HepG2 (cell line): ENCODE data around the gene DOC2A. TPM values are rescaled to one million over a fixed set of nuclear protein-coding genes. Genes with fewer than 3 reads are reported as not detected.
A peak's percentile ranks its signal among the peaks of the same experiment; 100 is the strongest.

ENCODE experiments used
- AHR ChIP-seq: IDR thresholded peaks from 2 replicates; pipeline ENCODE4 v1.6.1; 2018; ENCODE audit warnings: missing genetic modification reagents, missing compliant biosample characterization
- CBX5 ChIP-seq: sonication (generic); formaldehyde crosslinking; IDR thresholded peaks from 2 replicates; pipeline ENCODE4 v1.4.0; 2020; ENCODE audit warnings: missing genetic modification reagents, borderline replicate concordance
- CHD2 ChIP-seq: IDR thresholded peaks from 2 replicates; pipeline ENCODE4 v1.6.1; 2011; ENCODE audit warnings: low read depth, low read length, improper control_type of control experiment
- FOXA3 ChIP-seq: IDR thresholded peaks from 2 replicates; pipeline ENCODE4 v1.6.1; 2016; ENCODE audit warnings: missing genetic modification reagents, missing compliant biosample characterization
- HNF4G ChIP-seq, 2 experiments: sonication (generic) in 1 of 2; formaldehyde crosslinking in 1 of 2; IDR thresholded peaks; 2 replicates each; pipeline versions ENCODE4 v1.4.0 to v1.6.1; 2011 to 2020; ENCODE audit warnings: borderline replicate concordance in 2 of 2, low read depth in 2 of 2, mild to moderate bottlenecking in 2 of 2, low read length in 1 of 2, missing genetic modification reagents in 1 of 2, moderate library complexity in 1 of 2
- KAT8 ChIP-seq: IDR thresholded peaks from 2 replicates; pipeline ENCODE4 v1.6.1; 2016; ENCODE audit warnings: missing genetic modification reagents, missing compliant biosample characterization
- KDM1A ChIP-seq: IDR thresholded peaks from 2 replicates; pipeline ENCODE4 v1.6.1; 2016; ENCODE audit warnings: missing compliant biosample characterization
- KDM3A ChIP-seq: IDR thresholded peaks from 2 replicates; pipeline ENCODE4 v1.6.1; 2018; ENCODE audit warnings: low read depth, missing compliant biosample characterization
- MAF1 ChIP-seq: sonication (generic); formaldehyde crosslinking; IDR thresholded peaks from 2 replicates; pipeline ENCODE4 v1.5.0; 2020; ENCODE audit warnings: missing genetic modification reagents, borderline replicate concordance
- MEF2D ChIP-seq: sonication (generic); formaldehyde crosslinking; IDR thresholded peaks from 2 replicates; pipeline ENCODE4 v1.5.1; 2020; ENCODE audit warnings: mild to moderate bottlenecking, missing genetic modification reagents
- NFE2L1 ChIP-seq: sonication (generic); formaldehyde crosslinking; IDR thresholded peaks from 2 replicates; pipeline ENCODE4 v1.4.0; 2020; ENCODE audit warnings: missing genetic modification reagents, mild to moderate bottlenecking, borderline replicate concordance
- NFYC ChIP-seq: IDR thresholded peaks from 2 replicates; pipeline ENCODE4 v1.6.1; 2016; ENCODE audit warnings: missing genetic modification reagents, missing compliant biosample characterization
- RFX1 ChIP-seq: fragments of 450-650 bp; IDR thresholded peaks from 2 replicates; pipeline ENCODE4 v1.6.1; 2017
- RNF2 ChIP-seq: fragments of 450-650 bp; conservative IDR thresholded peaks from 2 replicates; pipeline ENCODE4 v1.6.1; 2016; ENCODE audit warnings: low read depth
- SOX6 ChIP-seq, 2 experiments: fragments of 450-650 bp in 1 of 2; sonication (generic) in 1 of 2; formaldehyde crosslinking in 1 of 2; IDR thresholded peaks; 2 replicates each; pipeline versions ENCODE4 v1.4.0 to v1.6.1; 2017 to 2020; ENCODE audit warnings: antibody characterized with exemption in 1 of 2, mild to moderate bottlenecking in 1 of 2, missing genetic modification reagents in 1 of 2
- SP4 ChIP-seq: sonication (generic); formaldehyde crosslinking; IDR thresholded peaks from 2 replicates; pipeline ENCODE4 v1.8.1; 2023; ENCODE audit warnings: mild to moderate bottlenecking, missing genetic modification reagents
- STAG1 ChIP-seq: sonication (generic); formaldehyde crosslinking; IDR thresholded peaks from 2 replicates; pipeline ENCODE4 v1.4.0; 2020; ENCODE audit warnings: missing genetic modification reagents
- ZMYM4 ChIP-seq: sonication (generic); formaldehyde crosslinking; IDR thresholded peaks from 2 replicates; pipeline ENCODE4 v1.8.1; 2023; ENCODE audit warnings: mild to moderate bottlenecking, missing genetic modification reagents
- ZNF501 ChIP-seq: sonication (generic); formaldehyde crosslinking; IDR thresholded peaks from 2 replicates; pipeline ENCODE4 v1.5.1; 2020; ENCODE audit warnings: mild to moderate bottlenecking, moderate library complexity, missing genetic modification reagents
- ZNF777 ChIP-seq: sonication (generic); formaldehyde crosslinking; IDR thresholded peaks from 2 replicates; pipeline ENCODE4 v1.4.0; 2020; ENCODE audit warnings: missing genetic modification reagents
- polyA plus RNA-seq, 8 experiments: library from polyadenylated mRNA; depleted of rRNA in 3 of 8; stranded (reverse) in 7 of 8; unstranded in 1 of 8; fragments of >200 nt; fragmentation: Illumina TruSeq in 4 of 8; extraction: Trizol in 4 of 8; gene quantifications; 2 replicates each; pipeline versions ENCODE4 v1.2.1 to v1.2.3, GENCODE V29; 2011 to 2016; ENCODE audit warnings: low read depth in 4 of 8, missing spikeins in 1 of 8, mixed read lengths in 1 of 8; ENCODE audit not compliant: insufficient read depth in 1 of 8
- total RNA-seq, 5 experiments: library from RNA; depleted of rRNA; stranded (reverse); fragments of >200 nt; fragmentation: Illumina TruSeq; extraction: Trizol; gene quantifications; 2 replicates each; pipeline ENCODE4 v1.2.3, GENCODE V29; 2016; ENCODE audit warnings: low read depth in 1 of 5
- TF ChIP-seq, protein P1 (sequence below): sonication (generic); formaldehyde crosslinking; IDR thresholded peaks from 2 replicates; pipeline ENCODE4 v1.5.0; 2020; ENCODE audit warnings: missing genetic modification reagents
- TF ChIP-seq, protein P2 (sequence below): sonication (generic); formaldehyde crosslinking; IDR thresholded peaks from 2 replicates; pipeline ENCODE4 v1.4.0; 2020; ENCODE audit warnings: missing genetic modification reagents, borderline replicate concordance
- TF ChIP-seq, protein P3 (sequence below): IDR thresholded peaks from 2 replicates; pipeline ENCODE4 v1.6.1; 2016; ENCODE audit warnings: missing genetic modification reagents, missing compliant biosample characterization
- TF ChIP-seq, protein P4 (sequence below): sonication (generic); formaldehyde crosslinking; IDR thresholded peaks from 2 replicates; pipeline ENCODE4 v1.4.0; 2020; ENCODE audit warnings: missing genetic modification reagents, mild to moderate bottlenecking, borderline replicate concordance

Gene DOC2A
- total and polyA plus RNA-seq, 2 of the 13 experiments (the other 11 are each of a cell fraction or from before 2014, with no cell fraction given) = 0.15 to 0.55 TPM

DNA sequence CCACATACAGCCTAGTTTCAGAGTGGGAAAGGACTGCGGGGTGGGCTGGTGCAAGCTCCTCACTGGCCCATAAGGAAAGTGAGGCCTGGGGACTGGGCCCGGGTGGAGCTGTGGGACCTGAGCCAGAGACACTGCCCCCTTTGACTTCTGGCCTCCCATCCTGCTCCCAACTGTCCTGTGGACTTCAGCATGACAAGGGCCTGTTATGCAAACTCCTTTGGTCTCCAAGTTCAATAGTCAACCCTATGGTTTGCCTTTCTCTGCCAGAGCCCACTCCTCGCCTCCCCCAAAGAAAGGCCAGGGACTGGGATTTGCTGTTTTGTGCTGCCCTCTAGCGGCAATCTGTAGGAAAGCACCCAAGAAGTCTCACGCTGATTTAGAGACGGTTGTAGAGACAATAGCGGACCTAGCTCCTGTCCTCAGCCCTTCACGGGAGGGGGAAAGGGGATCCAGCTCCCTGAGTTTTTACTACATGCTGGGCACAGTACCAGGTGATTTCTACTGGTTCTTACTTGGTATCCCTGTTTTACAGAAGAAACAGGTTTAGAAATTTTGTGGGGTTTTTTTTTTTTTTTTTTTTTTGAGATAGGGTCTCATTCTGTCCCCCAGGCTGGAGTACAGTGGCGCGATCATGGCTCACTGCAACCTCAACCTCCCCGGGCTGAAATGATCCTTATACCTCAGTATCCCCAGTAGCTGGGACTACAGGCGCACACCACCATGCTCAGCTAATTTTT, 21.4 kb upstream of the DOC2A start (continued):
- TF ChIP-seq AHR (CRISPR knock-in tag) (no peak), RFX1 (no peak), ZNF501 (CRISPR knock-in tag) (peak; percentile 43; the same call in 1 of the 2 replicates), NFYC (CRISPR knock-in tag) (no peak), HNF4G (IDR thresholded peaks at IDR 0.05; ENCODE audit: borderline replicate concordance, low read depth, low read length) (0 out of 2 replicates have a peak, but pooled peaks have one; percentile 57), HNF4G (CRISPR knock-in tag; IDR thresholded peaks at IDR 0.05; ENCODE audit: borderline replicate concordance, low read depth) (no peak), KDM3A (CRISPR knock-in tag) (peak; percentile 48; the same call in 1 of the 2 replicates), RNF2 (no peak), NFE2L1 (no peak), CHD2 (peak; percentile 11; the same call in 1 of the 2 replicates), STAG1 (peak; percentile 94), MAF1 (CRISPR knock-in tag) (no peak), SP4 (CRISPR knock-in tag) (no peak), KDM1A (CRISPR knock-in tag) (0 out of 2 replicates have a peak, but pooled peaks have one; percentile 33), MEF2D (CRISPR knock-in tag) (0 out of 2 replicates have a peak, but pooled peaks have one; percentile 55), CBX5 (CRISPR knock-in tag) (0 out of 2 replicates have a peak, but pooled peaks have one; percentile 29), ZNF777 (CRISPR knock-in tag) (0 out of 2 replicates have a peak, but pooled peaks have one; percentile 4), SOX6 (IDR thresholded peaks at IDR 0.05) (no peak), SOX6 (CRISPR knock-in tag; IDR thresholded peaks at IDR 0.05) (peak; percentile 51; the same call in 1 of the 2 replicates), ZMYM4 (peak; percentile 22; the same call in 1 of the 2 replicates), FOXA3 (CRISPR knock-in tag) (0 out of 2 replicates have a peak, but pooled peaks have one; percentile 13), KAT8 (CRISPR knock-in tag) (peak; percentile 29; the same call in 1 of the 2 replicates)
- TF ChIP-seq, protein P1, sequence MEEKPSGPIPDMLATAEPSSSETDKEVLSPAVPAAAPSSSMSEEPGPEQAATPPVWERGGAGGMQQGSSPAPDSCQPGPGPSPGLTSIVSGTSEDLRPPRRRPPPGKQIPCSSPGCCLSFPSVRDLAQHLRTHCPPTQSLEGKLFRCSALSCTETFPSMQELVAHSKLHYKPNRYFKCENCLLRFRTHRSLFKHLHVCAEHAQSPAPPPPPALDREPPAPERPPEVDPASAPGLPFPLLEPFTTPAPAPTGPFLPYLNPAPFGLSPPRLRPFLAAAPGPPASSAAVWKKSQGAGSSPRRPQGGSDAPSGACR (CRISPR knock-in tag) = no peak
- TF ChIP-seq, protein P2, sequence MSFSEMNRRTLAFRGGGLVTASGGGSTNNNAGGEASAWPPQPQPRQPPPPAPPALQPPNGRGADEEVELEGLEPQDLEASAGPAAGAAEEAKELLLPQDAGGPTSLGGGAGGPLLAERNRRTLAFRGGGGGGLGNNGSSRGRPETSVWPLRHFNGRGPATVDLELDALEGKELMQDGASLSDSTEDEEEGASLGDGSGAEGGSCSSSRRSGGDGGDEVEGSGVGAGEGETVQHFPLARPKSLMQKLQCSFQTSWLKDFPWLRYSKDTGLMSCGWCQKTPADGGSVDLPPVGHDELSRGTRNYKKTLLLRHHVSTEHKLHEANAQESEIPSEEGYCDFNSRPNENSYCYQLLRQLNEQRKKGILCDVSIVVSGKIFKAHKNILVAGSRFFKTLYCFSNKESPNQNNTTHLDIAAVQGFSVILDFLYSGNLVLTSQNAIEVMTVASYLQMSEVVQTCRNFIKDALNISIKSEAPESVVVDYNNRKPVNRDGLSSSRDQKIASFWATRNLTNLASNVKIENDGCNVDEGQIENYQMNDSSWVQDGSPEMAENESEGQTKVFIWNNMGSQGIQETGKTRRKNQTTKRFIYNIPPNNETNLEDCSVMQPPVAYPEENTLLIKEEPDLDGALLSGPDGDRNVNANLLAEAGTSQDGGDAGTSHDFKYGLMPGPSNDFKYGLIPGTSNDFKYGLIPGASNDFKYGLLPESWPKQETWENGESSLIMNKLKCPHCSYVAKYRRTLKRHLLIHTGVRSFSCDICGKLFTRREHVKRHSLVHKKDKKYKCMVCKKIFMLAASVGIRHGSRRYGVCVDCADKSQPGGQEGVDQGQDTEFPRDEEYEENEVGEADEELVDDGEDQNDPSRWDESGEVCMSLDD (CRISPR knock-in tag) = no peak
- TF ChIP-seq, protein P3, sequence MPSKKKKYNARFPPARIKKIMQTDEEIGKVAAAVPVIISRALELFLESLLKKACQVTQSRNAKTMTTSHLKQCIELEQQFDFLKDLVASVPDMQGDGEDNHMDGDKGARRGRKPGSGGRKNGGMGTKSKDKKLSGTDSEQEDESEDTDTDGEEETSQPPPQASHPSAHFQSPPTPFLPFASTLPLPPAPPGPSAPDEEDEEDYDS (CRISPR knock-in tag) = peak; percentile 34; the same call in 1 of the 2 replicates
- TF ChIP-seq, protein P4, sequence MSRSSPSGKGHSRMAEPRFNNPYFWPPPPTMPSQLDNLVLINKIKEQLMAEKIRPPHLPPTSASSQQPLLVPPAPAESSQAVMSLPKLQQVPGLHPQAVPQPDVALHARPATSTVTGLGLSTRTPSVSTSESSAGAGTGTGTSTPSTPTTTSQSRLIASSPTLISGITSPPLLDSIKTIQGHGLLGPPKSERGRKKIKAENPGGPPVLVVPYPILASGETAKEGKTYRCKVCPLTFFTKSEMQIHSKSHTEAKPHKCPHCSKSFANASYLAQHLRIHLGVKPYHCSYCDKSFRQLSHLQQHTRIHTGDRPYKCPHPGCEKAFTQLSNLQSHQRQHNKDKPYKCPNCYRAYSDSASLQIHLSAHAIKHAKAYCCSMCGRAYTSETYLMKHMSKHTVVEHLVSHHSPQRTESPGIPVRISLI = peak; percentile 31; the same call in 1 of the 2 replicates
